A549 (cell line): ENCODE measurements around the gene TOB2. TPM values are rescaled to one million over a fixed set of nuclear protein-coding genes. Genes with fewer than 3 reads are reported as not detected.
"Not testable (repeated sequence)": the region's sequence is repeated elsewhere in the genome, so short reads cannot be mapped to it uniquely, and the experiment has no call there.

Experiments
- ATAC-seq, 2 experiments: fragments of 200-7000 bp in 1 of 2; fragments of >200 bp in 1 of 2; cut with Nextera tagmentation in 1 of 2; cut with Tn5 transposase in 1 of 2; 3 replicates each; pipeline versions ENCODE4 v1.8.0 to v1.9.1; 2018 to 2020; ENCODE audit warnings: mild to moderate bottlenecking in 1 of 2, moderate library complexity in 1 of 2
- CTCF ChIA-PET: fragments of 300-600 bp; sonication (Branson Sonifier 250); formaldehyde crosslinking; extraction: SDS; loops from one replicate; lab custom pipeline; 2021; ENCODE audit warnings: antibody characterized with exemption, inconsistent platforms; lab: Yijun Ruan, JAX
- POLR2A ChIA-PET: fragments of 350-600 bp; formaldehyde crosslinking; extraction: SDS; loops from one replicate; lab custom pipeline; 2021; ENCODE audit warnings: antibody characterized with exemption, inconsistent platforms; lab: Yijun Ruan, JAX
- DNase-seq, 2 experiments: peaks; one replicate each; pipeline versions ENCODE4 v3.0.0 to v3.0.0-alpha.2; 2011 to 2016; ENCODE audit warnings: low read depth in 1 of 2, low spot score in 1 of 2
- FAIRE-seq: peaks from 2 replicates; lab custom pipeline; 2011; peaks lifted over from hg19 to GRCh38; lab: Jason Lieb, UNC
- H3K27ac ChIP-seq, 2 experiments: fragments of >200 bp; sonication (Bioruptor Twin); formaldehyde crosslinking; 3 replicates each; pipeline ENCODE4 v1.5.1; 2016 to 2017
- H3K4me1 ChIP-seq: fragments of >200 bp; sonication (Bioruptor Twin); formaldehyde crosslinking; 3 replicates; pipeline ENCODE4 v1.6.1; 2016
- H3K4me2 ChIP-seq: fragments of >200 bp; sonication (Bioruptor Twin); formaldehyde crosslinking; 3 replicates; pipeline ENCODE4 v1.6.1; 2016
- H3K4me3 ChIP-seq: fragments of >200 bp; sonication (Bioruptor Twin); formaldehyde crosslinking; 3 replicates; pipeline ENCODE4 v1.5.1; 2016
- H3K9me3 ChIP-seq: fragments of >200 bp; sonication (Bioruptor Twin); formaldehyde crosslinking; 3 replicates; pipeline ENCODE4 v1.6.1; 2016
- BHLHE40 ChIP-seq: IDR thresholded peaks from 2 replicates; pipeline ENCODE4 v1.6.1; 2012; ENCODE audit warnings: low read depth, low read length, inconsistent platforms
- CBX8 ChIP-seq: fragments of 200-600 bp; sonication (generic); IDR thresholded peaks from 2 replicates; pipeline ENCODE4 v1.6.1; 2016
- HOXB13 ChIP-seq: fragments of 250-450 bp; sonication (Bioruptor Pico); IDR thresholded peaks from 2 replicates; pipeline ENCODE4 v1.5.0; 2020; ENCODE audit warnings: low read depth, mild to moderate bottlenecking, moderate library complexity
- JUN ChIP-seq, 2 experiments: fragments of >200 bp; sonication (Bioruptor Twin); formaldehyde crosslinking; IDR thresholded peaks; 2 replicates in 1 of 2; 3 replicates in 1 of 2; pipeline ENCODE4 v1.6.1; 2016 to 2017
- JUNB ChIP-seq: fragments of >200 bp; sonication (Bioruptor Twin); formaldehyde crosslinking; IDR thresholded peaks from 2 replicates; pipeline ENCODE4 v1.6.1; 2016
- MAZ ChIP-seq: fragments of 150-350 bp; IDR thresholded peaks from 2 replicates; pipeline ENCODE4 v1.6.1; 2014; ENCODE audit warnings: antibody characterized with exemption, low read depth, low read length, borderline replicate concordance
- NFE2L2 ChIP-seq: fragments of 150-350 bp; conservative IDR thresholded peaks from 2 replicates; pipeline ENCODE4 v1.6.1; 2014; ENCODE audit warnings: low read length
- POLR2AphosphoS2 ChIP-seq: conservative IDR thresholded peaks from 2 replicates; pipeline ENCODE4 v1.6.1; 2012; ENCODE audit warnings: low read length, improper control_type of control experiment, inconsistent platforms
- RAD21 ChIP-seq, 2 experiments: fragments of >200 bp in 1 of 2; sonication (Bioruptor Twin) in 1 of 2; formaldehyde crosslinking in 1 of 2; IDR thresholded peaks in 1 of 2; conservative IDR thresholded peaks in 1 of 2; 2 replicates in 1 of 2; 3 replicates in 1 of 2; pipeline ENCODE4 v1.6.1; 2012 to 2018; ENCODE audit warnings: inconsistent platforms in 1 of 2
- RNF2 ChIP-seq: fragments of 200-600 bp; sonication (generic); IDR thresholded peaks from 2 replicates; pipeline ENCODE4 v1.6.1; 2016; ENCODE audit warnings: low read depth, mild to moderate bottlenecking, antibody characterized with exemption, moderate library complexity, borderline replicate concordance
- SMC3 ChIP-seq: fragments of >200 bp; sonication (Bioruptor Twin); formaldehyde crosslinking; IDR thresholded peaks from 3 replicates; pipeline ENCODE4 v1.6.1; 2018; ENCODE audit warnings: inconsistent platforms
- SREBF2 ChIP-seq: fragments of 450-650 bp; IDR thresholded peaks from 2 replicates; pipeline ENCODE4 v1.6.1; 2014; ENCODE audit warnings: mild to moderate bottlenecking, moderate library complexity
- WGBS: methylation state at CpG from one replicate; pipeline ENCODE4 v1.1.6; 2017; ENCODE audit errors: missing lambda C conversion rate; 5-methylcytosine and 5-hydroxymethylcytosine counted together
- polyA plus RNA-seq, 4 experiments: library from polyadenylated mRNA; depleted of rRNA in 3 of 4; stranded (reverse); fragments of >200 nt; fragmentation: RNase III in 1 of 4; extraction: RNeasy Plus Mini Kit Qiagen cat#74134 plus additional on column Dnase treatment in 1 of 4; gene quantifications; 2 replicates in 3 of 4; 3 replicates in 1 of 4; pipeline ENCODE4 v1.2.3, GENCODE V29; 2011 to 2017
- TF ChIP-seq, protein P1 (sequence below): fragments of 450-650 bp; IDR thresholded peaks from 2 replicates; pipeline ENCODE4 v1.6.1; 2014; ENCODE audit warnings: antibody characterized with exemption
- TF ChIP-seq, protein P2 (sequence below): IDR thresholded peaks from 2 replicates; pipeline ENCODE4 v1.6.1; 2012; ENCODE audit warnings: low read depth, borderline replicate concordance
- TF ChIP-seq, protein P3 (sequence below): fragments of >200 bp; sonication (Bioruptor Twin); formaldehyde crosslinking; IDR thresholded peaks from 2 replicates; pipeline ENCODE4 v1.6.1; 2016
- TF ChIP-seq, protein P4 (sequence below): fragments of 250-450 bp; sonication (Bioruptor Pico); IDR thresholded peaks from 2 replicates; pipeline ENCODE4 v1.5.0; 2021; ENCODE audit warnings: mild to moderate bottlenecking, moderate library complexity, borderline replicate concordance
- TF ChIP-seq, protein P5 (sequence below): fragments of >200 bp; sonication (Bioruptor Twin); formaldehyde crosslinking; IDR thresholded peaks from 3 replicates; pipeline ENCODE4 v1.5.1; 2016
- TF ChIP-seq, protein P6 (sequence below): IDR thresholded peaks from 2 replicates; pipeline ENCODE4 v1.6.1; 2012

The TOB2 gene
- polyA plus RNA-seq, 2 of the 4 experiments (the other 2 are of a cell fraction): 11.4 to 14.7 TPM

DNA sequence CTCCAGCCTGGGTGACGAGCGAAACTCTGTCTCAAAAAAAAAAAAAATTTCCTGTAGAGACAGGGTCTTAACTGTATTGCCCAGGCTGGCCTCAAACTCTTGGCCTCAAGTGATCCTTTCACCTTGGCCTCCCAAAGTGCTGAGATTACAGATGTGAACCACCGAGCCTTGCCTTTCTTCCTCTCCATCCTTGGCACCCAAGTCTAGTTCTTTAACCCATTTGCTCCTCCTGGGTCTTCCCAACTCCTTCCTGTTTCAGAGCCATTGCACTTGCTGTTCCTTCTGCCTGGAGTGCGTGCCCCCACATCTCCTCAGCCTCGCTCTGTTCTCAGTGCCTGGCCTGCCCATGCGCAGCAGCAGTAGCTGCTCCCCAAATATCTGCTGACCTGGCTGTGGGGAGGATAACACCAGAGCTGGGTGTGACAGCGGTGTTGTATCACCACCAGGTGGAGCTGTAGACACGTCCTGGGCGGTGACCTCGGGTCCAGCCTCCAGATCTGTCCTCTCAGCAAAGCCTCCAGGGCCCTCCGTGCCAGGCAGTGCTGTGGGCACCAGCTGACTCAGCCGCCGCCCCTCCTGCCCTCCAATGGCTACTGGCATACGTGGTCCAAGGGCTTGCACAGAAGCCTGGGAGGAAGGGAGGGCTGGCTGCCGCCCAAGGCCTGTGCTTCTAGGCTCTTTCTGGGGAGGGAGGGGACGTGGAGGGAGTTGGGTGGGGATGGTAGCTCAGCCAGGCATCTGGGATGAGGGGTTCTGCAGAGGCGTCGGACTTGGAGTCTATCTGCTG lies 42.9 kb downstream of the TOB2 start (continued):
- TF ChIP-seq RAD21 (conservative IDR thresholded peaks at IDR 0.05 in 1 of 2, IDR thresholded peaks at IDR 0.05 in 1 of 2) (peak; percentile 85 to 92), RNF2 (no peak), BHLHE40 (no peak), HOXB13 (CRISPR knock-in tag) (no peak)

DNA sequence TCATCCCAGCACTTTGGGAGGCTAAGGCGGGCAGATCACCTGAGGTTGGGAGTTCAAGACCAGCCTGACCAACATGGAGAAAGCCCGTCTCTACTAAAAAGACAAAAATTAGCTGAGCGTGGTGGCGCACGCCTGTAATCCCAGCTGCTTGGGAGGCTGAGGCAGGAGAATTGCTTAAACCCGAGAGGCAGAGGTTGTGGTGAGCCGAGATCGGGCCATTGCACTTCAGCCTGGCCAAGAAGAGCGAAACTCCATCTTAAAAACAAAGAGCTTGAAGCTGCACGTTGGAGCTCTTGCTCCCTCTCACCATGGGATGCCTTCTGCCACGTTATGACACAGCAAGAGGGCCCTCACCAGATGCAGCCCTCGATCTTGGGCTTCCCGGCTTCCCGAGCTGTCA lies 43.8 kb downstream of the TOB2 start:
- POLR2A ChIA-PET: interaction anchor here (0.9 to 3.5 kb wide), 3 partner anchors 22 to 115 kb away, joined by 4 to 27 read pairs (median 18); partner anchors contain the start of genes TEF and TOB2
- not testable (repeated sequence) for FAIRE-seq, H3K4me2 ChIP-seq, ATAC-seq, H3K4me3 ChIP-seq, DNase-seq, H3K9me3 ChIP-seq
- 89% methylated on average over 14 of the region's 14 CpGs for WGBS
- Histone ChIP-seq H3K4me1 (peaks cover 13% of the 10 kb centered on the region), H3K27ac (peak overlapping the region in 1 of 2 experiments; percentile 91; a peak in 3 of 6 replicates)
- CTCF ChIA-PET: interaction anchor here (0.8 to 9.7 kb wide), 15 partner anchors 9 to 154 kb away, joined by 3 to 196 read pairs (median 7); partner anchors contain the start of genes ACO2, PHF5A and TEF

DNA sequence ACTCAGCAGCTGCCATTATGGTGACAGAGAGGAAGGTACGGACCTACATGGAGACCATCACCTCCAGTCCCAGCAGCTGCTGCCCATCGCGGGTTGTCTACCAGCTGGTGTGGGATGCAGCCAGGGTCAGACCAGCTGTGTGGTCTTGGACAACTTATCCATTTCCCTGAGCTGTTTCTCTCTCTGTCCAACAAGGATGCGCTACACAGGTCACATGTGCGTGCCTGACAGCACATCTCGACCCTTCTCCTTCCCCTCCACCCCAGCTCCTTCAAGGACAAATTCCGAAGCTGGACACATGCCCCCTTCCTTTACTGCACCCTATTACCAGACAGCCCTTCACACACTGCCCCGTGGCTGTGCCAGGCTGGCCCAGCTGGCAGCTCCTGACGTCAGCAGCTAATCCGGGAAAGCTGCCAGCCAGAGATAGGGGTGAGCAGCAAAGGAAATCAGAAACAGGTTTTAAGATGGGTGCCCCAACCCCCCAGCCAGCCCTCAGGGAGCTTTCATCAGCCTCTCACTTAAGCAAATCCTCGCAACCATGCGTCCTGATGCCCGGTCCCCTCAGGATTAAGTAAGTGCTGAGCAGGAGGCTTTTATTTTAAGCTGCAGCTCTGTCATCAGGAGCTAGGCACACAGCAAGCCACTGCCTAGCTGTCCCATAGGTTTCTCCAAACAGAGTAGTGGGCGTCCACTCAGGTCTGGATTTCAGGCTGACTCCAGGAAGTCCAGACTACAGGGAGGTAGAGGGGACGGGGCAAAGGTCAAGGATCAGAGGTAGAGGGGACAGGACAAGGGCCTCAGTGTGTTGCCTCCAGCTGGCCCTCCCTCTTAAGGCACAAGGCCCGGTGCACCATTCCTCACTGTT lies 44.6 kb downstream of the TOB2 start:
- WGBS: 34% methylated on average over 12 of the region's 16 CpGs
- CTCF ChIA-PET: interaction anchor here (0.8 to 9.7 kb wide), 9 partner anchors 8 to 155 kb away, joined by 3 to 196 read pairs (median 7); no protein-coding TSS in a partner anchor
- POLR2A ChIA-PET: interaction anchor here (0.9 to 3.5 kb wide), 3 partner anchors 21 to 115 kb away, joined by 4 to 27 read pairs (median 18); partner anchors contain the start of genes TEF and TOB2
- H3K9me3 ChIP-seq: no peaks in the 10 kb centered on the region
- peak overlapping the region; percentile 76 for H3K4me2 ChIP-seq
- H3K4me1 ChIP-seq: peaks cover 13% of the 10 kb centered on the region
- FAIRE-seq: no peak
- peak; percentile 43 to 57 for DNase-seq
- no peak overlapping the region for H3K4me3 ChIP-seq
- peak overlapping the region; percentile 69 to 91 for H3K27ac ChIP-seq
- TF ChIP-seq, protein P1, sequence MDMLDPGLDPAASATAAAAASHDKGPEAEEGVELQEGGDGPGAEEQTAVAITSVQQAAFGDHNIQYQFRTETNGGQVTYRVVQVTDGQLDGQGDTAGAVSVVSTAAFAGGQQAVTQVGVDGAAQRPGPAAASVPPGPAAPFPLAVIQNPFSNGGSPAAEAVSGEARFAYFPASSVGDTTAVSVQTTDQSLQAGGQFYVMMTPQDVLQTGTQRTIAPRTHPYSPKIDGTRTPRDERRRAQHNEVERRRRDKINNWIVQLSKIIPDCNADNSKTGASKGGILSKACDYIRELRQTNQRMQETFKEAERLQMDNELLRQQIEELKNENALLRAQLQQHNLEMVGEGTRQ: peak; percentile 42; the same call in 1 of the 2 replicates
- TF ChIP-seq, protein P2, sequence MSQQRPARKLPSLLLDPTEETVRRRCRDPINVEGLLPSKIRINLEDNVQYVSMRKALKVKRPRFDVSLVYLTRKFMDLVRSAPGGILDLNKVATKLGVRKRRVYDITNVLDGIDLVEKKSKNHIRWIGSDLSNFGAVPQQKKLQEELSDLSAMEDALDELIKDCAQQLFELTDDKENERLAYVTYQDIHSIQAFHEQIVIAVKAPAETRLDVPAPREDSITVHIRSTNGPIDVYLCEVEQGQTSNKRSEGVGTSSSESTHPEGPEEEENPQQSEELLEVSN: no peak
- 0 out of 5 replicates have a peak, but pooled peaks of 1 of the 2 experiments have one; percentile 18 for TF ChIP-seq JUN (IDR thresholded peaks at IDR 0.05)
- ATAC-seq: peak; percentile 46 to 67; a peak in 5 of 6 replicates

DNA sequence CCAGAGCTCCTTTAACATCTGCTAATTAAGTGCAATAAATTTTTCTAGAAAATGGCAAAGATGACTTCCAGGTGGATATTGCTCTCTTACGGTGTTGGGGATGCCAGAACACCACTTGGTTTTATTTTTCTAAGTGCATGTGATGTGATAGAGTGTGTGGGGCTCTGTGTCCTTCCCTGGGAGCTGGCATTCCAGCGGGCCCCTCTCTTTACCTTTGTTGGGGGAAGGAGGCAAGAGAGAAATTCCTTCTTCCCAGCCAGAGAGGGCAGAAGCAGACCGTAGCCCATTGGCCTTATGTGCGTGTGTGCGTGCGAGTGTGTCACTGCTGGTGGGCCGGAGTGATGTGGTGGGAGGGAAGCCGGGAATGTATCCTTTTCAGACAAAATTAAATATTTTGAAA lies 47.7 kb downstream of the TOB2 start:
- FAIRE-seq: no peak
- no peak for ATAC-seq
- DNase-seq: no peak
- 93% methylated on average over 8 of the region's 8 CpGs for WGBS
- no peak overlapping the region for H3K27ac ChIP-seq
- no peak overlapping the region for H3K4me2 ChIP-seq
- TF ChIP-seq POLR2AphosphoS2: no peak
- TF ChIP-seq NFE2L2: no peak
- no peak for TF ChIP-seq JUN (IDR thresholded peaks at IDR 0.05)
- TF ChIP-seq, protein P3, sequence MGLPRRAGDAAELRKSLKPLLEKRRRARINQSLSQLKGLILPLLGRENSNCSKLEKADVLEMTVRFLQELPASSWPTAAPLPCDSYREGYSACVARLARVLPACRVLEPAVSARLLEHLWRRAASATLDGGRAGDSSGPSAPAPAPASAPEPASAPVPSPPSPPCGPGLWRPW: no peak
- TF ChIP-seq, protein P4, sequence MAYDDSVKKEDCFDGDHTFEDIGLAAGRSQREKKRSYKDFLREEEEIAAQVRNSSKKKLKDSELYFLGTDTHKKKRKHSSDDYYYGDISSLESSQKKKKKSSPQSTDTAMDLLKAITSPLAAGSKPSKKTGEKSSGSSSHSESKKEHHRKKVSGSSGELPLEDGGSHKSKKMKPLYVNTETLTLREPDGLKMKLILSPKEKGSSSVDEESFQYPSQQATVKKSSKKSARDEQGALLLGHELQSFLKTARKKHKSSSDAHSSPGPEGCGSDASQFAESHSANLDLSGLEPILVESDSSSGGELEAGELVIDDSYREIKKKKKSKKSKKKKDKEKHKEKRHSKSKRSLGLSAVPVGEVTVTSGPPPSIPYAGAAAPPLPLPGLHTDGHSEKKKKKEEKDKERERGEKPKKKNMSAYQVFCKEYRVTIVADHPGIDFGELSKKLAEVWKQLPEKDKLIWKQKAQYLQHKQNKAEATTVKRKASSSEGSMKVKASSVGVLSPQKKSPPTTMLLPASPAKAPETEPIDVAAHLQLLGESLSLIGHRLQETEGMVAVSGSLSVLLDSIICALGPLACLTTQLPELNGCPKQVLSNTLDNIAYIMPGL (CRISPR knock-in tag): no peak
- no peak for TF ChIP-seq MAZ
- TF ChIP-seq SMC3: no peak
- no peak for TF ChIP-seq HOXB13 (CRISPR knock-in tag)
- TF ChIP-seq CBX8: no peak
- no peak for TF ChIP-seq SREBF2
- TF ChIP-seq, protein P2: no peak
- TF ChIP-seq, protein P5, sequence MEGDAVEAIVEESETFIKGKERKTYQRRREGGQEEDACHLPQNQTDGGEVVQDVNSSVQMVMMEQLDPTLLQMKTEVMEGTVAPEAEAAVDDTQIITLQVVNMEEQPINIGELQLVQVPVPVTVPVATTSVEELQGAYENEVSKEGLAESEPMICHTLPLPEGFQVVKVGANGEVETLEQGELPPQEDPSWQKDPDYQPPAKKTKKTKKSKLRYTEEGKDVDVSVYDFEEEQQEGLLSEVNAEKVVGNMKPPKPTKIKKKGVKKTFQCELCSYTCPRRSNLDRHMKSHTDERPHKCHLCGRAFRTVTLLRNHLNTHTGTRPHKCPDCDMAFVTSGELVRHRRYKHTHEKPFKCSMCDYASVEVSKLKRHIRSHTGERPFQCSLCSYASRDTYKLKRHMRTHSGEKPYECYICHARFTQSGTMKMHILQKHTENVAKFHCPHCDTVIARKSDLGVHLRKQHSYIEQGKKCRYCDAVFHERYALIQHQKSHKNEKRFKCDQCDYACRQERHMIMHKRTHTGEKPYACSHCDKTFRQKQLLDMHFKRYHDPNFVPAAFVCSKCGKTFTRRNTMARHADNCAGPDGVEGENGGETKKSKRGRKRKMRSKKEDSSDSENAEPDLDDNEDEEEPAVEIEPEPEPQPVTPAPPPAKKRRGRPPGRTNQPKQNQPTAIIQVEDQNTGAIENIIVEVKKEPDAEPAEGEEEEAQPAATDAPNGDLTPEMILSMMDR: no peak
- TF ChIP-seq, protein P6, sequence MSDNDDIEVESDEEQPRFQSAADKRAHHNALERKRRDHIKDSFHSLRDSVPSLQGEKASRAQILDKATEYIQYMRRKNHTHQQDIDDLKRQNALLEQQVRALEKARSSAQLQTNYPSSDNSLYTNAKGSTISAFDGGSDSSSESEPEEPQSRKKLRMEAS: no peak
- TF ChIP-seq JUNB: no peak
- POLR2A ChIA-PET: no interaction called here
- peaks cover 13% of the 10 kb centered on the region for H3K4me1 ChIP-seq
- no peaks in the 10 kb centered on the region for H3K9me3 ChIP-seq
- CTCF ChIA-PET: interaction anchor here (2.8 to 5.6 kb wide), 2 partner anchors 119 to 127 kb away, joined by 12 to 64 read pairs; no protein-coding TSS in a partner anchor
- H3K4me3 ChIP-seq: no peak overlapping the region
